Putamen (tissue), 1 donor: Measurements from ENCODE around the gene HS3ST3A1.

ENCODE experiments used
- DNase-seq: peaks from one replicate; pipeline ENCODE4 v3.0.0-alpha.2; 2016; ENCODE audit warnings: low spot score

HS3ST3A1 gene

DNA sequence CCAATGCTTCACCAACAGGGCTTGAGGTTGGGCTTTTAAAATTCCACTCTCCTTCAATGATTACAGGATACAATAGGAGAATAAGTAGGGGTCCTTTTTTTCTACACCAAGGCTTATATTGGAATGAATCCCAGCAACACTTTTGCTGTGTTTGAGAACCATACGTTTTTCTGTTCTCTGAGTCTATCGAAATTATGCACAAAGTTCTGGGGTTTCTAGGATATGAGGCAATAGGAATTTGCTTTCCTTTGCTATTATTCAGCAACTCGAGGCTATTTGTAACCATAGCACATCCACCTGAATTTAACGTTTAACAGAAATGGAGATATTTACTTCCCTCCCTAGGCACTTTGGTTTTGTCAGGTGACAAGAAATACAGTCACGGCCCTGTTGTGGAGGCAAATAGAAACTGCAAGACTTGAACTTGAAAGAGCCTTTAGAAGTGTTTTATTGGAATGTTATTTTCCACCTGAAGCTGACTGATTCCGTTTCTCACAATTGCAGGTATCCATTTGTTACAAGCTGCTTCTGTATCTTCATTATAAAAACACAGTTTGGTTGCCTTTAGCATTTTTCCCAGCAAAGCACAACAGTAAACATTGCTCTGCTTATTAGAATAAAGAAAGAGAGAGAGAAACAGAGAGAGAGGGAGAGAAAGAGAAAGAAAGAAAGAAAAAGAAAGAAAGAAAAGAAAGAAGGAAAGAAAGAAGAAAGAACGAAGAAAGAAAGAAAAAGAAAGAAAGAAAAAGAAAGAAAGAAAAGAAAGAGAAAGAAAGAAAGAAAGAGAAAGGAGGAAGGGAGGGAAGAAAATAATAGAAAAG is 109.6 kb downstream of the HS3ST3A1 start:
- no peak for DNase-seq

GRCh38 chr17:13491491-13491890 is 110.2 kb downstream of the HS3ST3A1 start:
- no peak for DNase-seq

- DNase-seq: no peak
These were observed 110.7 kb downstream of the HS3ST3A1 start for GRCh38 chr17:13490906-13491482.

- no peak for DNase-seq
These were observed 111.3 kb downstream of the HS3ST3A1 start for GRCh38 chr17:13490427-13490826.

DNA sequence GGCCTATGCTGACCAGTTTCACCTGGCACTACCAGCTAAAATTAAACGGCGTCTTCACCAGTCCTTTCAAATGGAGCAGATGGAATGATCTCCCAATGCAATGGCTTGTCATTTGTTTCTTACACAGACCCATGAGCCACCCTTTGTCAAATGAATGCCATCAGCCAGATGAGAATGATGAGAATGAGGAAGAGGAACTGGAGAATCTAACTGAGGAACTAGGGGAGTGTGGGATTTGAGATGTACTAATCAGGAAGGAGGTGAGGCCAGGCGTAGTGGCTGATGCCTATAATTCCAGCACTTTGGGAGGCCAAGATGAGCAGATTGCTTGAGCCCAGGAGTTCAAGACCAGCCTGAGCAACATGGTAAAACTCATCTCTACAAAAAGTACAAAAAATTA is 116.4 kb downstream of the HS3ST3A1 start:
- no peak for DNase-seq

GRCh38 chr17:13484020-13484419 is 117.7 kb downstream of the HS3ST3A1 start:
- no peak for DNase-seq

DNA sequence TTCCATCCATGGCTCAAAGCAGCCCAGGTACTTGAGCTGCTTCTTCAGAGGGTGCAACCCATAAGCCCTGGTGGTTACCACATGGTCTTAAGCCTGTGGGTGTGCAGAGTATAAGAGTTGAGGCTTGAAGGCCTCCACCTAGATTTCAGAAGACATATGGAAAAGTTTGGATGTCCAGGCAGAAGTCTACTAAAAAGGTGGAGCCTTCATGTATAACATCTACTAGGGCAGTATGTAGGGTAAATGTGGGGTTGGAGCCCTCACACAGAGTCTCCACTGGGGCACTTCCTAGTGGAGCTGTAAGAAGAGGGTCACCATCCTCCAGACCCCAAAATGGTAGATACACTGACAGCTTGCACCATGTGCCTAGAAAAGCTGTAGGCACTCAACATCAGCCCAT is 120.9 kb downstream of the HS3ST3A1 start:
- DNase-seq: no peak

DNA sequence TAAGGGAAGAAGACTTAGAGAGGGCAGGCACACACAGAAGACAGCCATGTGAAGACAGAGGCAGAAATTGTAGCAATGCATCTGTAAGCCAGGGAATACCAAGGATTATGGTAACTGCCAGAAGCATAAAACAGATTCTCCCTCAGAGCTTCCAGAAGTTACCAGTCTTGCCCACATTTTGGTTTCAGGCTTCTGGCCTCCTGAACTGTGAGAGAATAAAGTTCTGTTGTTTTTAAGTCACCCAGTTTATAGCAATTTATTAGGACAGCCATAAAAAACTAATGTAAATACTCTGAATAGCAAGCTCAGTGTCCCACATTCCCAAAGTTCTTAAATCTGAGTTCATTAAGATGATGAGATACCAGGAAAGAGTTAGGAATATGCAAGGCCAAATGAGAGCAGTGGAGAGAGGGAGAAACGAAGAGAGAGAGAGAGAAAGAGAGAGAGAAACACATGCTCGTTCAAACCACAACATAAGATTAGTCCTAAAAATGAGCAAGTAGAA is 123.4 kb downstream of the HS3ST3A1 start:
- DNase-seq: no peak

GRCh38 chr17:13477180-13477611 is 124.5 kb downstream of the HS3ST3A1 start:
- DNase-seq: no peak

DNA sequence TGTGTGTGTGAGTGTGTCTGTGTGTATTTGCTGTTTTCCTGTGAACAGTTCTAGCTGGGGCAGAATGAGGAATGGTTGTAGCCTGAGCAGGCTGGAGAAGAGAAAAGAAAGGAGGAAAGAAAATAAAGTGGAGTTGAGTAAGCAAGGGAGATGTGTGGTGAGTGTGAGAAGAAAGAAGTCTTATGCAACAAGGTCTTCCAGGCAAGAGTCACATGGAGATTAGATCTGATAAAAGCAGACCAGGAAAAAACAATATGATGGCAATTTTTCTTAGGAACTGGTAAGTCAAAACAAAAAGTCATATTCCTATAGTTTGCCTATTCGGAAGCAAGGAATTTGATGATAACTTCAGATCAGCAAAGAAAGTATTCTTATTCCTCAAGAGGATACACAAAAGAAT is 125.0 kb downstream of the HS3ST3A1 start:
- DNase-seq: no peak

- no peak for DNase-seq
These were observed 126.0 kb downstream of the HS3ST3A1 start for GRCh38 chr17:13475574-13476223.

DNA sequence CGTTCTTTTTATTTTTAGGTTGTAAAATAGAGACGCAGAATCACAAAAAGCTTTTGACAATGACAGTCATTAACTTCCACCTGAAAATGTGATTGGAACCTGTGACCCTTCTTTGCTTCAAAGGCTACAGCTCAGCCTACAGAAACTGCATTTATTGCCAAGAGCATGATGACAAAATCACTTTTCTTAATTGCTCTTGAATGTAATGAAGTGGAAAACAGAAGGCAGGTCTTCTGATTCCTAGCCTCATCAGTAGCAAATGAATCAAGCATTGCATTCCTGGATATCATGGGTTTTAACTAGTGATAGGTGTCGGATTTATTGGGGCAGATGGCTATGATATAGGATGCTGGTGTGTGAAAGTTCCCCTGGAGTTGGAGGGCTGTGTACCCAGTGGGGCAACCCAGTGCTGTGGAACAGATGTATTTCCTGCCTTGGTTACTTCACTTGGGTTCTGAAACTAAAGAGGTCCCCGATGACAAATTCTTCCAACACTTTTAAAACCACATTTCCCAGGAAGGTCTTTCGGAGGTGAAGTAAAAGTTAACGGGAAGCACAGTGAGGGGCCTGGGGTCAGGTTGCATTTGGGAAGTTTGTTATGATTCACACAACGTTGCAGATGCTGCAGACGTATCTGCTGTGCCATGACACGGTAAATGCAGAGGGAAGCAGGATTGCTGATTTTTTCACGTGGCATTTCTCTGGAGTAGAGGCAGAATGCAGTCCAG is 127.5 kb downstream of the HS3ST3A1 start:
- DNase-seq: no peak

DNA sequence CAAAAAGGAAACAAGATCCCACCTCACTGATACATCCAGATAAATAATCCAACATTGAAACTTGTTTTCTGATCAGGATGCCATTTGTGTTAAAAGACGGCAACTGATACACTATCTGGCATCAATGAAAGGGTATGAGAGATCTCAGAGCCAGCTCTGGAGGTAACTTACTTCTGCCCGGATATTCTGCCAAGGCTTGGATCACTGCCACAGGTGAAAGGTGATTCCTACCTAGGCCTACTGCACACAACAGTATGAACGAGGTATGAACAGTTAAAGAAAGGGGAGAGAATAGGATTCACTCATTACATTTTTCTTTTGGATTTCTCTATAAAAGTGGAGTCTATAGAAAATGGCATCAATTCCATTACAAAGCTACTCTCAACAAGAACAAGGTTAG is 136.1 kb downstream of the HS3ST3A1 start:
- DNase-seq: no peak

GRCh38 chr17:13462673-13463124 is 139.0 kb downstream of the HS3ST3A1 start:
- DNase-seq: no peak

- no peak for DNase-seq
These were observed 139.6 kb downstream of the HS3ST3A1 start for GRCh38 chr17:13462146-13462545.

DNA sequence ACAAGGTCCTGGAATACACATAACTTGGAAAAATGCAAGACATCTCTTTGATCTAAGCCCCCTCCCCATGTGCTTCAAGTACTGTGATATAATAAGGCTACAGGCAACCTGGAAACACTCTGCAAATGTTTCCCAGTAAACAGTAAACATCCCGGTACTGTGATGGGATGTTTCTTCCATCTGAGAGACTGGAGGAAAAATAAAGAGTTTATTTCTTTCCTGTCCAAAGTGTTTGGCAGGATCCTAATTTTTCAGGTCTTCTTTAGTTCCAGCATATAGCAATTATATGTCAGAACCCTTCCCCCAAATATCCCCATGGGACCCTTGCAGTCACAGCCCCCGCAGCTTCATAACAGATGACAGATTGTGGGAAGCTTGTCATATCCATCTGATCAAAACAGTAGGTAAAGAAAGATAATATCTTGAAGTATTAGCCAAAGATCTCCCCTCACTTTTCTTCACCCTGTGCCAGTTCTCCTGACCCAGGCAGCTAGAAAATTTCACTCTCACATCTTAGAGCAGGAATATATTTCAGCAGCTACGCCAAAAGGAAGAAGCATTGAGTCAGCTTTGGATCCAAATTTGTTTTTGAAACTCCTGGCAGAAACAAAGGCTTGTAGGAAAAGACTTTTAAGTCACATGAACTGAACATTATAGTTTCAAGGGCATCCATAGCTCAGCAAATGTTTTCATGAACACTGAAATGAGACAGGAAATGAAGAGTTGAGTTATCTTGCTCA is 141.3 kb downstream of the HS3ST3A1 start:
- DNase-seq: no peak

GRCh38 chr17:13457783-13458182 is 143.9 kb downstream of the HS3ST3A1 start:
- DNase-seq: no peak
